Measurements from ENCODE around the gene HSD11B2. TPM values are rescaled to one million over a fixed set of nuclear protein-coding genes. Genes with fewer than 3 reads are reported as not detected.
A peak's percentile ranks its signal among the peaks of the same experiment; 100 is the strongest.

Gene HSD11B2
- total RNA-seq, 1 donor from 2014 or later = 2.6 TPM

DNA sequence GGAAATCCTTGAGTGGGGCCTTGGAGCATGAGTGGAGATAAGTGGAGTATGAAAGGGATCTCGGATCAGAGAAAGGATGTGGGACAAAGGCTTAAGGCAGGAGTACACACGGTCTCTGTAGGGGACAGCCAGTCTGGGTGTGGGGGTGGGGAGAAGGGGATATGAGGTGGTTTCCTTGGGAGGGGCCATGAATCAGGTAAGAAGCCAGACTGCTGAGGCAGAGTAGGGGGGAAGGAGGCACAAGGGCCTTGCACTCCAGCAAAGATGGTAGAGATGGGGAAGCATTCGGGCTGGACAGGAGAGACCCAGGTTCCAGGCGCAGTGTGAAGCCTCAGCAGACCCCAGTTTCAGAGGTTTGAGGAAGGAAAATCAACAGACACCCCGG is 1.6 kb downstream of the HSD11B2 start:
- Histone ChIP-seq H3K9ac (ENCODE audit: low read depth in 1 of 3, low read length in 3 of 3) (no peak overlapping the region), H3K27ac (ENCODE audit: low read depth, low read length) (no peak overlapping the region), H3K4me1 (ENCODE audit: control insufficient read depth in 3 of 3, insufficient read depth in 3 of 3, low read length in 3 of 3) (peaks cover 21 to 46% (median 31%) of the 10 kb centered on the region in 3 donors), H3K4me3 (ENCODE audit: low read length in 3 of 3) (no peak overlapping the region), H3K36me3 (ENCODE audit: control insufficient read depth in 3 of 3, insufficient read depth in 3 of 3, low read length in 3 of 3) (peaks cover 6 to 8% (median 7%) of the 10 kb centered on the region in 3 donors), H3K9me3 (ENCODE audit: control insufficient read depth in 3 of 3, low read length in 3 of 3) (no peaks in the 10 kb centered on the region), H3K27me3 (ENCODE audit: control insufficient read depth in 3 of 3, insufficient read depth in 3 of 3, low read length in 3 of 3) (peaks cover 0 to 9% (median 3%) of the 10 kb centered on the region in 3 donors)

DNA sequence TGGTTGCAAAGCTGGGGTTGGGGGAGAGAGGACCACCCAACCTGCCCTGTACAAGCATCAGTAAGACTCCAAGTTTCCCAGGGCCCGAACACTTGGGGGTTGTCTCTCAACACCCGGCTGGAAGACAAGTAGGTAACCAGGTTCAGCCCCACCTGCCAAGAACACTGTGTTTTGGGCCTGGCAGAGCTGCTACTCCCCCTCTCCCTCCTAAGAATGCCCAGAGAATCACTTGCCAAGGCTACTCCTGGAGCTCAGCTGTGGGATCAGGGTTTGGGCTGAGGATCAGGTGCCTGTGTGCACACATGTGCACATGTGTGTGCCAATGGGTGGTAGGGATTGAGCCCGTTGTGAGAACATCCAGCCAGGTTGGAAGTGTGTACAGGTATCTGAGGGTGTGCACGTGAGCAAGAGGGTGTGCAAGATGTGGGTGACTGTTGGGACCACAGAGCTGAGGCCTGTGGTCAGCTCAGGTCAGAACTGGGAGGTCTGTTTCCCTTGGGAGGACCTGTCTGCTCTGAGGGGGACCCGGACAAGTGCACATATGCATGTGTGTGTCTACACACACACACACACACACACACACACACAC is 2.3 kb downstream of the HSD11B2 start:
- H3K27me3 ChIP-seq (ENCODE audit: control insufficient read depth in 3 of 3, insufficient read depth in 3 of 3, low read length in 3 of 3) = peaks cover 0 to 5% (median 3%) of the 10 kb centered on the region in 3 donors
- no peak overlapping the region for H3K9ac ChIP-seq (ENCODE audit: low read depth in 1 of 3, low read length in 3 of 3)
- peaks cover 14 to 40% (median 25%) of the 10 kb centered on the region in 3 donors for H3K4me1 ChIP-seq (ENCODE audit: control insufficient read depth in 3 of 3, insufficient read depth in 3 of 3, low read length in 3 of 3)
- no peak overlapping the region for H3K27ac ChIP-seq (ENCODE audit: low read depth, low read length)
- no peak overlapping the region for H3K4me3 ChIP-seq (ENCODE audit: low read length in 3 of 3)
- H3K9me3 ChIP-seq (ENCODE audit: control insufficient read depth in 3 of 3, low read length in 3 of 3) = no peaks in the 10 kb centered on the region
- H3K36me3 ChIP-seq (ENCODE audit: control insufficient read depth in 3 of 3, insufficient read depth in 3 of 3, low read length in 3 of 3) = peaks cover 13 to 14% (median 13%) of the 10 kb centered on the region in 3 donors

DNA sequence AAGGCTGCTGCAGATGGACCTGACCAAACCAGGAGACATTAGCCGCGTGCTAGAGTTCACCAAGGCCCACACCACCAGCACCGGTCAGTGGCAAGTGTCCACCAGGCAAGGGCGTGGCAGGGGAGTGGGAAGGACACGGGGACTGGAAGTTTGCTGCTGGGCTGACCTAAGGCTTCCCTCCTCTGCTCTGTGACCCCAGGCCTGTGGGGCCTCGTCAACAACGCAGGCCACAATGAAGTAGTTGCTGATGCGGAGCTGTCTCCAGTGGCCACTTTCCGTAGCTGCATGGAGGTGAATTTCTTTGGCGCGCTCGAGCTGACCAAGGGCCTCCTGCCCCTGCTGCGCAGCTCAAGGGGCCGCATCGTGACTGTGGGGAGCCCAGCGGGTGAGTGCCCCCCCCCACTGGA is 4.8 kb downstream of the HSD11B2 start:
- no peak overlapping the region for H3K27ac ChIP-seq (ENCODE audit: low read depth, low read length)
- no peak overlapping the region for H3K9ac ChIP-seq (ENCODE audit: low read depth in 1 of 3, low read length in 3 of 3)
- peaks cover 25 to 31% (median 27%) of the 10 kb centered on the region in 3 donors for H3K36me3 ChIP-seq (ENCODE audit: control insufficient read depth in 3 of 3, insufficient read depth in 3 of 3, low read length in 3 of 3)
- H3K27me3 ChIP-seq (ENCODE audit: control insufficient read depth in 3 of 3, insufficient read depth in 3 of 3, low read length in 3 of 3) = no peaks in the 10 kb centered on the region
- H3K4me1 ChIP-seq (ENCODE audit: control insufficient read depth in 3 of 3, insufficient read depth in 3 of 3, low read length in 3 of 3) = peaks cover 11 to 25% (median 12%) of the 10 kb centered on the region in 3 donors
- H3K4me3 ChIP-seq (ENCODE audit: low read length in 3 of 3) = no peak overlapping the region
- no peaks in the 10 kb centered on the region for H3K9me3 ChIP-seq (ENCODE audit: control insufficient read depth in 3 of 3, low read length in 3 of 3)

DNA sequence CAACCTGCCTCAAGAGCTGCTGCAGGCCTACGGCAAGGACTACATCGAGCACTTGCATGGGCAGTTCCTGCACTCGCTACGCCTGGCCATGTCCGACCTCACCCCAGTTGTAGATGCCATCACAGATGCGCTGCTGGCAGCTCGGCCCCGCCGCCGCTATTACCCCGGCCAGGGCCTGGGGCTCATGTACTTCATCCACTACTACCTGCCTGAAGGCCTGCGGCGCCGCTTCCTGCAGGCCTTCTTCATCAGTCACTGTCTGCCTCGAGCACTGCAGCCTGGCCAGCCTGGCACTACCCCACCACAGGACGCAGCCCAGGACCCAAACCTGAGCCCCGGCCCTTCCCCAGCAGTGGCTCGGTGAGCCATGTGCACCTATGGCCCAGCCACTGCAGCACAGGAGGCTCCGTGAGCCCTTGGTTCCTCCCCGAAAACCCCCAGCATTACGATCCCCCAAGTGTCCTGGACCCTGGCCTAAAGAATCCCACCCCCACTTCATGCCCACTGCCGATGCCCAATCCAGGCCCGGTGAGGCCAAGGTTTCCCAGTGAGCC is 5.8 kb downstream of the HSD11B2 start:
- no peak overlapping the region for H3K9ac ChIP-seq (ENCODE audit: low read depth in 1 of 3, low read length in 3 of 3)
- H3K4me3 ChIP-seq (ENCODE audit: low read length in 3 of 3) = no peak overlapping the region
- no peaks in the 10 kb centered on the region for H3K27me3 ChIP-seq (ENCODE audit: control insufficient read depth in 3 of 3, insufficient read depth in 3 of 3, low read length in 3 of 3)
- H3K9me3 ChIP-seq (ENCODE audit: control insufficient read depth in 3 of 3, low read length in 3 of 3) = no peaks in the 10 kb centered on the region
- peaks cover 15 to 30% (median 17%) of the 10 kb centered on the region in 3 donors for H3K4me1 ChIP-seq (ENCODE audit: control insufficient read depth in 3 of 3, insufficient read depth in 3 of 3, low read length in 3 of 3)
- peaks cover 25 to 31% (median 31%) of the 10 kb centered on the region in 3 donors for H3K36me3 ChIP-seq (ENCODE audit: control insufficient read depth in 3 of 3, insufficient read depth in 3 of 3, low read length in 3 of 3)
- H3K27ac ChIP-seq (ENCODE audit: low read depth, low read length) = no peak overlapping the region

DNA sequence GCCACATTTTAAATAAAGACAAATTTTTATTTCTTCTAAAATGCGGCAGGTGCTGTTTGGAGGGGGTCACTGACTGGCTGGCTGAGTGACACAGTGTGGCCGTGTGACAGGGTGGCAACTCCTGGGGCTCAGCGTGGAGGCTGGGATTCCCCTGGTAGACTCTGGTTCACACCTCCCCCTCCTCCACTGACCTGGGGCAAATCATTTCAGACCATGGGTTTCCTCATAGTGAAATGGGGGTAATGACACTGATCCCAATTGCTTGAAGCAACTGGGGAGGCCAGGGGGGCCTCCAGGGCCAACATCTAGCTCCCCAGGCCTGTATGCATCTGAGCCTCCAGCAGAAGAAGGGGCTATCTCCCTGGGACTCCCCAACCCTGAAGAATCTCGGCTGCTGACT is 6.6 kb downstream of the HSD11B2 start:
- Histone ChIP-seq H3K4me1 (ENCODE audit: control insufficient read depth in 3 of 3, insufficient read depth in 3 of 3, low read length in 3 of 3) (peaks cover 18 to 33% (median 22%) of the 10 kb centered on the region in 3 donors), H3K9ac (ENCODE audit: low read depth in 1 of 3, low read length in 3 of 3) (no peak overlapping the region), H3K4me3 (ENCODE audit: low read length in 3 of 3) (no peak overlapping the region), H3K36me3 (ENCODE audit: control insufficient read depth in 3 of 3, insufficient read depth in 3 of 3, low read length in 3 of 3) (peaks cover 25 to 31% (median 31%) of the 10 kb centered on the region in 3 donors), H3K27ac (ENCODE audit: low read depth, low read length) (no peak overlapping the region), H3K9me3 (ENCODE audit: control insufficient read depth in 3 of 3, low read length in 3 of 3) (no peaks in the 10 kb centered on the region), H3K27me3 (ENCODE audit: control insufficient read depth in 3 of 3, insufficient read depth in 3 of 3, low read length in 3 of 3) (no peaks in the 10 kb centered on the region)

DNA sequence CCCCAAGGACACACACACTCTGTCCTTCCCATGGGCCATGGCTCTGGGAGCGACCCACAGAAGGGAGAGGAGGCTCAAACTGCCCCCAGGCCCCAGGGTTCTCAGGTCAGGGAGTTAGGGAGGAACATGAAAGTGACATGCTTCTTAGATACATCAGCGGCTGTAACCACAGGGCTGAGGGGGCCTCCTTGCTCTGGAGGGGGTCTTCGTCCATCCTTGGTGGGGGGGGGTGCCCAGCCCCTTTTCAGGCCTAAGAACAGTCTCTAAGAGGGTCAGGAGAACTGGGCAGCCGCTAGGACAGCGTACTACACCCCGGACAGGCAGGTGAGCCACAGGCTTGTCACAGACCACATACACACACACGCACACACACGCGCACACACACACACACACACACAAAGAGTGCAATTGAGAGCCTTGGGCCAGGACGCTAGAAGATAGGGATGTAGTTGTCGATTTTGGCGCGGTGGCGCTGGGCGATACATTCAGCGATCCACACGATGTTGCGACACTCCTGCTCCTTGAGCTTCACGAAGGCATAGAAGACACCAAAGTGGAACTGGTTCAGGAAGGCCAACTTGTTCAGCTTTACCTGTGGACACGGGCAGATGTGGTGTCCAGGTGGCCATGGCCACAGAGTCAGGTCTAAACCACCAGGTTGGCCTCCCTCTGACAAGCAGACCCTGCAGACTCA is 7.3 kb downstream of the HSD11B2 start:
- H3K4me3 ChIP-seq (ENCODE audit: low read length in 3 of 3) = no peak overlapping the region
- H3K36me3 ChIP-seq (ENCODE audit: control insufficient read depth in 3 of 3, insufficient read depth in 3 of 3, low read length in 3 of 3) = peaks cover 29 to 33% (median 31%) of the 10 kb centered on the region in 3 donors
- H3K4me1 ChIP-seq (ENCODE audit: control insufficient read depth in 3 of 3, insufficient read depth in 3 of 3, low read length in 3 of 3) = peaks cover 24 to 36% (median 30%) of the 10 kb centered on the region in 3 donors
- no peak overlapping the region for H3K27ac ChIP-seq (ENCODE audit: low read depth, low read length)
- H3K9ac ChIP-seq (ENCODE audit: low read depth in 1 of 3, low read length in 3 of 3) = no peak overlapping the region
- no peaks in the 10 kb centered on the region for H3K9me3 ChIP-seq (ENCODE audit: control insufficient read depth in 3 of 3, low read length in 3 of 3)
- no peaks in the 10 kb centered on the region for H3K27me3 ChIP-seq (ENCODE audit: control insufficient read depth in 3 of 3, insufficient read depth in 3 of 3, low read length in 3 of 3)

DNA sequence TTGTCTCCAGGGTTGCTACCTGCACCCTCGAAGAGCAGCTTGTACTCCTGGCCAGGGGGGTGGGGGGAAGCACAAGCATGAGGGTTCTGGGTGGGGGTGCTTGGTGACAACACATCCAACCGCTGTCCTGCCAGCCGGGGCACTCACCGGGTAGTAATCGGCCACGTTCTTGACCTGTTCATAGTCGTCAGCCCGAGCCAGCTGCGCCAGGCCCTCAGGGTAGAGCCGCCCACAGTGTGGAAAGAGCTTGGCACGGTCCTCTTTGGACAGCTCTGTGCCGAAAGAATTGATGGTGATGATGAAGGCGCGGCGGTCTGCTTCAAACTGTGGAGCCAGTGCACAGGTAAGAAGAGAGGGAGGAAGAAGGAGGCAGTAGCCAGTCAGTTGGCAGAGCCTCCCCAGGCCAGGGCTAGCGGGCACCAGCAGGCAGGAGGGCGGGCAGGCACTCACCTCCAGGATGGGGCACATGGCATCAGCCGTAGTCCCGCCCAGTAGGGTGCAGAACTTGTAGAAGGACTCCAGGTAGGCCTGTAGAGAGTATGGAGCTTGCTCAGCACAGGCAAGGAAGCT is 8.0 kb downstream of the HSD11B2 start:
- Histone ChIP-seq H3K9ac (ENCODE audit: low read depth in 1 of 3, low read length in 3 of 3) (no peak overlapping the region), H3K27ac (ENCODE audit: low read depth, low read length) (no peak overlapping the region), H3K9me3 (ENCODE audit: control insufficient read depth in 3 of 3, low read length in 3 of 3) (no peaks in the 10 kb centered on the region), H3K4me1 (ENCODE audit: control insufficient read depth in 3 of 3, insufficient read depth in 3 of 3, low read length in 3 of 3) (peaks cover 31 to 42% (median 36%) of the 10 kb centered on the region in 3 donors), H3K36me3 (ENCODE audit: control insufficient read depth in 3 of 3, insufficient read depth in 3 of 3, low read length in 3 of 3) (peaks cover 31 to 34% (median 32%) of the 10 kb centered on the region in 3 donors), H3K27me3 (ENCODE audit: control insufficient read depth in 3 of 3, insufficient read depth in 3 of 3, low read length in 3 of 3) (no peaks in the 10 kb centered on the region), H3K4me3 (ENCODE audit: low read length in 3 of 3) (no peak overlapping the region)

DNA sequence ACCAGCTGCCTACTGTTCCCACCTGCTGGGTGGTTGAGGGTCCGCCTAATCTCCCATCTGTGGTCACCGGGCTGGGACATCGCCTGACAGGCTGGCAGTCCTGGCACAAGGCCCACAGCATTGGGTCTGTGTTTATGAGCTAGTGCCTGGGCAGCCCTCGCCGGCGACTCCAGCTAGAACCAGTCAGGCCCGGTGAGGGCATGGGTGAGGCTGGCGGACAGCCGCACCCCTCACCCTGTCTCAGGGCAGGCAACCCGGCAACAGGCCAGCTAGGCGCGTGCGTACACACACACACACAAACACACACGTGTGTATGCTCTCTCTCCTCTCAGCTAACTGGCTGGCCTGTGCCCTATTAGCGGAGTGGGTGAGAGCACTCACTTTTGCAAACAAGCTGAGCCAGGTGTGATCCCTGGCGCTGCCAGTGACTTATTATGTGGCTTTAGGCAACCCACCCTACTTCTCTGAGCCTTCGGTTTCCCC is 10.4 kb downstream of the HSD11B2 start:
- Histone ChIP-seq H3K27me3 (ENCODE audit: control insufficient read depth in 3 of 3, insufficient read depth in 3 of 3, low read length in 3 of 3) (no peaks in the 10 kb centered on the region), H3K4me1 (ENCODE audit: control insufficient read depth in 3 of 3, insufficient read depth in 3 of 3, low read length in 3 of 3) (peaks cover 55 to 58% (median 57%) of the 10 kb centered on the region in 3 donors), H3K27ac (ENCODE audit: low read depth, low read length) (no peak overlapping the region), H3K4me3 (ENCODE audit: low read length in 3 of 3) (no peak overlapping the region), H3K9me3 (ENCODE audit: control insufficient read depth in 3 of 3, low read length in 3 of 3) (no peaks in the 10 kb centered on the region), H3K9ac (ENCODE audit: low read depth in 1 of 3, low read length in 3 of 3) (no peak overlapping the region), H3K36me3 (ENCODE audit: control insufficient read depth in 3 of 3, insufficient read depth in 3 of 3, low read length in 3 of 3) (peaks cover 31 to 41% (median 35%) of the 10 kb centered on the region in 3 donors)

DNA sequence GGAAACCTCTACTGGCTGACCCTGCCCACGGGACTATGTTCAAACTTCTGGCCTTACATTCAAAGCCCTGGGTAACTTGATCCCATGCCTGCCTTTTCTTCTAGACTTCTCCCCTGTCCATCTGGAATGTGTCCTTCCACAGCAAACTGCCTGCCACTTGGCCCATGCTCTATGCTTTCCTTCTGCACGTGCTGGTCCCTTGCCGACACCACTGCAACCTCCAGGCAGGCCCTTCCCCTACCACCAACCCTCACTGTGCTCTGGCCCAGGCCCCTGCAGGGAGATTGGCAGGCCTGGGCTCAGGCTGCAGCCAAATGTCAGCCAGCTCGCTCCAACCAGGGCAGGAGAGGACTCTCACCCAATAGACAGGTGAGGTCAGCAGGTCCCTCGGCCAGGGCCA is 11.0 kb downstream of the HSD11B2 start:
- H3K9me3 ChIP-seq (ENCODE audit: control insufficient read depth in 3 of 3, low read length in 3 of 3) = no peaks in the 10 kb centered on the region
- peak overlapping the region in 1 of 3 donors; percentile 36 for H3K4me3 ChIP-seq (ENCODE audit: low read length in 3 of 3)
- peaks cover 61 to 64% (median 62%) of the 10 kb centered on the region in 3 donors for H3K4me1 ChIP-seq (ENCODE audit: control insufficient read depth in 3 of 3, insufficient read depth in 3 of 3, low read length in 3 of 3)
- peak overlapping the region in 2 of 3 donors; percentile 2 to 50 for H3K9ac ChIP-seq (ENCODE audit: low read depth in 1 of 3, low read length in 3 of 3)
- no peak overlapping the region for H3K27ac ChIP-seq (ENCODE audit: low read depth, low read length)
- H3K27me3 ChIP-seq (ENCODE audit: control insufficient read depth in 3 of 3, insufficient read depth in 3 of 3, low read length in 3 of 3) = no peaks in the 10 kb centered on the region
- peaks cover 31 to 37% (median 33%) of the 10 kb centered on the region in 3 donors for H3K36me3 ChIP-seq (ENCODE audit: control insufficient read depth in 3 of 3, insufficient read depth in 3 of 3, low read length in 3 of 3)

Measured in skeletal muscle tissue (tissue), 4 donors.